Endothelial cell of umbilical vein (primary cell): ENCODE results near the gene ZER1. TPM values are rescaled to one million over a fixed set of nuclear protein-coding genes. Genes with fewer than 3 reads are reported as not detected.

Experiments used
- BruUV-seq: library from RNA; stranded (reverse); fragments of 400-500 nt; replicated peaks from 2 replicates; lab custom pipeline; 2021; lab: Mats Ljungman, UMichigan
- CTCF ChIA-PET: fragments of 300-600, 350-600 bp; sonication (Branson Sonifier 250); formaldehyde crosslinking; loops from one replicate; lab custom pipeline; 2021; ENCODE audit warnings: antibody characterized with exemption, inconsistent platforms; lab: Charles Lee
- POLR2A ChIA-PET: fragments of 300-600, 350-600 bp; sonication (Branson Sonifier 250); formaldehyde crosslinking; loops from one replicate; lab custom pipeline; 2021; ENCODE audit warnings: antibody characterized with exemption, inconsistent platforms; lab: Charles Lee
- DNase-seq: peaks from one replicate; pipeline ENCODE4 v3.0.0-alpha.2; 2011; ENCODE audit warnings: low read depth, low spot score
- FAIRE-seq: peaks from 2 replicates; lab custom pipeline; 2011; peaks lifted over from hg19 to GRCh38; lab: Jason Lieb, UNC
- H2AFZ ChIP-seq: 2 replicates; pipeline ENCODE4 v1.6.0; 2012; ENCODE audit warnings: low read depth, low read length, control low read depth, inconsistent platforms
- H3K27ac ChIP-seq: 2 replicates; pipeline ENCODE4 v1.5.1; 2011; ENCODE audit warnings: low read depth, mild to moderate bottlenecking, control low read depth, low read length, moderate library complexity; ENCODE audit not compliant: insufficient read depth
- H3K27me3 ChIP-seq, 2 experiments: 2 replicates each; pipeline versions ENCODE4 v1.6.0 to v1.6.1; 2011; ENCODE audit warnings: low read length in 2 of 2, mixed read lengths in 1 of 2; ENCODE audit not compliant: control insufficient read depth in 2 of 2, insufficient read depth in 2 of 2
- H3K36me3 ChIP-seq, 2 experiments: 2 replicates in 1 of 2; 3 replicates in 1 of 2; pipeline ENCODE4 v1.5.1; 2011; ENCODE audit warnings: low read length in 2 of 2, mild to moderate bottlenecking in 1 of 2, moderate library complexity in 1 of 2; ENCODE audit not compliant: control insufficient read depth in 2 of 2, insufficient read depth in 2 of 2; ENCODE audit errors: extremely low read depth in 1 of 2
- H3K4me1 ChIP-seq: 3 replicates; pipeline ENCODE4 v1.5.1; 2011; ENCODE audit warnings: mild to moderate bottlenecking, low read length; ENCODE audit not compliant: control insufficient read depth, insufficient read depth; ENCODE audit errors: extremely low read depth
- H3K4me2 ChIP-seq: 2 replicates; pipeline ENCODE4 v1.6.1; 2011; ENCODE audit warnings: low read length, control low read depth, mixed read lengths; ENCODE audit not compliant: insufficient read depth
- H3K4me3 ChIP-seq, 3 experiments: fragments of 200-600 bp in 1 of 3; sonication (generic), shearing (Covaris generic) in 1 of 3; replicated peaks in 1 of 3; 2 replicates each; pipeline ENCODE4 v1.5.1; 2011 to 2016; ENCODE audit warnings: control low read depth in 3 of 3, low read length in 3 of 3, mild to moderate bottlenecking in 2 of 3, inconsistent platforms in 1 of 3, low read depth in 1 of 3, moderate library complexity in 1 of 3; ENCODE audit not compliant: insufficient read depth in 1 of 3
- H3K79me2 ChIP-seq: 2 replicates; pipeline ENCODE4 v1.6.0; 2012; ENCODE audit warnings: low read length, inconsistent platforms; ENCODE audit not compliant: control insufficient read depth, insufficient read depth
- H3K9ac ChIP-seq: replicated peaks from 2 replicates; pipeline ENCODE3; 2011; ENCODE audit warnings: low read length, control low read depth; ENCODE audit not compliant: insufficient read depth; ENCODE audit errors: extremely low read depth
- H3K9me1 ChIP-seq: replicated peaks from 3 replicates; pipeline ENCODE4 v1.6.0; 2011; ENCODE audit warnings: mild to moderate bottlenecking, low read length; ENCODE audit not compliant: control insufficient read depth, insufficient read depth; ENCODE audit errors: extremely low read depth
- H3K9me3 ChIP-seq: replicated peaks from 2 replicates; pipeline ENCODE4 v1.5.1; 2012; ENCODE audit warnings: low read length, inconsistent platforms; ENCODE audit not compliant: control insufficient read depth, insufficient read depth
- H4K20me1 ChIP-seq: replicated peaks from 2 replicates; pipeline ENCODE3; 2011; ENCODE audit warnings: mild to moderate bottlenecking, low read length; ENCODE audit not compliant: control insufficient read depth, insufficient read depth; ENCODE audit errors: extremely low read depth
- EZH2 ChIP-seq: IDR thresholded peaks from 2 replicates; pipeline ENCODE4 v1.6.1; 2012; ENCODE audit warnings: borderline replicate concordance, low read depth, mild to moderate bottlenecking, moderate library complexity, low read length, inconsistent platforms; ENCODE audit not compliant: severe bottlenecking
- FOS ChIP-seq: IDR thresholded peaks from 2 replicates; pipeline ENCODE4 v1.6.1; 2011; ENCODE audit warnings: mild to moderate bottlenecking, low read length, moderate library complexity, borderline replicate concordance; ENCODE audit not compliant: insufficient read depth
- GATA2 ChIP-seq: IDR thresholded peaks from 2 replicates; pipeline ENCODE4 v1.7.0; 2011; ENCODE audit warnings: low read depth, mild to moderate bottlenecking, moderate library complexity, mixed read lengths, low read length; ENCODE audit not compliant: insufficient read length, insufficient read depth
- JUN ChIP-seq: IDR thresholded peaks from 2 replicates; pipeline ENCODE4 v1.6.1; 2011; ENCODE audit warnings: borderline replicate concordance, low read depth; ENCODE audit not compliant: insufficient read length, insufficient read depth
- MAX ChIP-seq: IDR thresholded peaks from 2 replicates; pipeline ENCODE4 v1.6.1; 2011; ENCODE audit not compliant: insufficient read depth, insufficient read length
- MYC ChIP-seq: IDR thresholded peaks from one replicate; pipeline ENCODE4 v1.6.1; 2011; ENCODE audit warnings: mild to moderate bottlenecking, low read depth, low read length
- POLR2A ChIP-seq: IDR thresholded peaks from 2 replicates; pipeline ENCODE4 v1.6.1; 2012; ENCODE audit warnings: low read depth, mild to moderate bottlenecking, control low read depth, low read length
- POLR2AphosphoS5 ChIP-seq: IDR thresholded peaks from 2 replicates; pipeline ENCODE4 v1.6.1; 2012; ENCODE audit warnings: low read depth, mild to moderate bottlenecking, control low read depth, low read length, moderate library complexity; ENCODE audit not compliant: insufficient read depth
- dilution Hi-C: fragments of 300-500 bp; cut with MboI; formaldehyde crosslinking; loops from one replicate; pipeline ENCODE4 v1.15.0; 2019; ENCODE audit warnings: low sequenced_read_pairs; ENCODE audit not compliant: extremely low pct_ligation_motif_present
- intact Hi-C: fragments of 100-400 bp; cut with micrococcal nuclease; formaldehyde crosslinking; loops from one replicate; pipeline ENCODE4 v1.10.0; 2022
- polyA plus RNA-seq, 4 experiments: library from polyadenylated mRNA; depleted of rRNA in 3 of 4; stranded (reverse) in 3 of 4; unstranded in 1 of 4; fragments of >200 nt; gene quantifications; 2 replicates each; pipeline versions ENCODE4 v1.2.1 to v1.2.3, GENCODE V29; 2011 to 2012; ENCODE audit warnings: missing spikeins in 1 of 4
- total RNA-seq: library from RNA; stranded (reverse); gene quantifications from 2 replicates; pipeline ENCODE4 v1.2.3, GENCODE V29; 2021
- TF ChIP-seq, protein P1 (sequence below), 2 donors: IDR thresholded peaks; 1 replicate in 1 of 2; 2 replicates in 1 of 2; pipeline ENCODE4 v1.5.1; 2011; ENCODE audit warnings: low read length in 2 of 2, mild to moderate bottlenecking in 2 of 2, moderate library complexity in 2 of 2, control low read depth in 1 of 2, inconsistent platforms in 1 of 2, low read depth in 1 of 2; ENCODE audit not compliant: insufficient read depth in 1 of 2; ENCODE audit errors: extremely low read depth in 1 of 2

ZER1 gene
- total and polyA plus RNA-seq, 2 donors (not counting 3 experiments of a cell fraction or from before 2014, with no cell fraction given): 23.0 to 29.9 TPM

- peaks cover 0 to 5% of the 10 kb centered on the region in 2 experiments for H3K36me3 ChIP-seq
- no peak overlapping the region for H3K4me2 ChIP-seq
- no peaks in the 10 kb centered on the region for H3K4me1 ChIP-seq
- H3K9me1 ChIP-seq: no peaks in the 10 kb centered on the region
- H3K27ac ChIP-seq: no peak overlapping the region
- ChIA-PET POLR2A (no interaction called here), CTCF (interaction anchor here (1.5 kb wide), 1 partner anchor 10 kb away, joined by 5 read pairs; no protein-coding TSS in a partner anchor)
- no peak for TF ChIP-seq JUN
- no peak for TF ChIP-seq POLR2AphosphoS5
- intact Hi-C loops (no loop called here), dilution Hi-C loops (no loop called here)
- H3K27me3 ChIP-seq: no peaks in the 10 kb centered on the region
- no peak overlapping the region for H2AFZ ChIP-seq
- no peaks in the 10 kb centered on the region for H3K79me2 ChIP-seq
- BruUV-seq: no TSS peak
- no peak for DNase-seq
- H3K9me3 ChIP-seq: no peaks in the 10 kb centered on the region
- H4K20me1 ChIP-seq: no peaks in the 10 kb centered on the region
- no peak overlapping the region for H3K9ac ChIP-seq
- peak; percentile 15 for FAIRE-seq
- no peak overlapping the region for H3K4me3 ChIP-seq
Observed at GRCh38 chr9:128743421-128743820, 28.3 kb downstream of the ZER1 start.

DNA sequence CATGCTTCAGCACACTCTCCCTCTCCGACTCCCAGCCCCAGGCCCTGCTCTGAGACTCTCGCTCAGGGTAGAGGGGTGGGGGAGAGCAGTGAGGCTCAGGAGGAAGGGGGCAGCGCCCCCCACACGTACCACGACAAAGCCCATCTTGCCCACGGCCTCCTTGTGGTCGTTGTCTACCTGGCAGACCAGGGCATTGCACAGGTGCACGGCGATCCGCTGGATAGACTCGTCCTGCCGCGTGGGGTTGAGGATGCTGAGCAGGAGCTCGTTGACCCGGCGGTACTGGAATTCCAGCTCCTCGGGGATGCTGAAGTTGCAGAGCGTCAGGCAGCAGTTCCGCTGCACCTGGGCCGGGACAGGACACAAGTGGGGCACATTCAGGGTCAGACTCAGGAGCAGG lies 29.3 kb downstream of the ZER1 start:
- H3K4me1 ChIP-seq: no peaks in the 10 kb centered on the region
- BruUV-seq: no TSS peak
- FAIRE-seq (no peak), DNase-seq (no peak)
- peaks cover 0 to 5% of the 10 kb centered on the region in 2 experiments for H3K36me3 ChIP-seq
- ChIA-PET POLR2A (no interaction called here), CTCF (no interaction called here)
- no peak overlapping the region for H3K4me2 ChIP-seq
- intact Hi-C loops: no loop called here
- no peaks in the 10 kb centered on the region for H4K20me1 ChIP-seq
- H3K4me3 ChIP-seq: no peak overlapping the region
- no peaks in the 10 kb centered on the region for H3K9me3 ChIP-seq
- dilution Hi-C loops: no loop called here
- no peaks in the 10 kb centered on the region for H3K79me2 ChIP-seq
- H3K9ac ChIP-seq: no peak overlapping the region
- H2AFZ ChIP-seq: no peak overlapping the region
- no peaks in the 10 kb centered on the region for H3K9me1 ChIP-seq
- H3K27ac ChIP-seq: no peak overlapping the region
- TF ChIP-seq FOS (no peak), JUN (no peak), POLR2AphosphoS5 (no peak), MYC (no peak), GATA2 (no peak), MAX (no peak), POLR2A (no peak), EZH2 (no peak)
- TF ChIP-seq, protein P1, sequence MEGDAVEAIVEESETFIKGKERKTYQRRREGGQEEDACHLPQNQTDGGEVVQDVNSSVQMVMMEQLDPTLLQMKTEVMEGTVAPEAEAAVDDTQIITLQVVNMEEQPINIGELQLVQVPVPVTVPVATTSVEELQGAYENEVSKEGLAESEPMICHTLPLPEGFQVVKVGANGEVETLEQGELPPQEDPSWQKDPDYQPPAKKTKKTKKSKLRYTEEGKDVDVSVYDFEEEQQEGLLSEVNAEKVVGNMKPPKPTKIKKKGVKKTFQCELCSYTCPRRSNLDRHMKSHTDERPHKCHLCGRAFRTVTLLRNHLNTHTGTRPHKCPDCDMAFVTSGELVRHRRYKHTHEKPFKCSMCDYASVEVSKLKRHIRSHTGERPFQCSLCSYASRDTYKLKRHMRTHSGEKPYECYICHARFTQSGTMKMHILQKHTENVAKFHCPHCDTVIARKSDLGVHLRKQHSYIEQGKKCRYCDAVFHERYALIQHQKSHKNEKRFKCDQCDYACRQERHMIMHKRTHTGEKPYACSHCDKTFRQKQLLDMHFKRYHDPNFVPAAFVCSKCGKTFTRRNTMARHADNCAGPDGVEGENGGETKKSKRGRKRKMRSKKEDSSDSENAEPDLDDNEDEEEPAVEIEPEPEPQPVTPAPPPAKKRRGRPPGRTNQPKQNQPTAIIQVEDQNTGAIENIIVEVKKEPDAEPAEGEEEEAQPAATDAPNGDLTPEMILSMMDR (IDR thresholded peaks at IDR 0.05; ENCODE audit: extremely low read depth in 1 of 2, insufficient read depth in 1 of 2, low read depth in 1 of 2, low read length in 2 of 2): no peak
- H3K27me3 ChIP-seq: no peaks in the 10 kb centered on the region
